Testis (tissue), 2 donors: ENCODE data around the gene FKBP8.

Experiments used
- CTCF ChIP-seq, 3 experiments: fragments of 450-650 bp in 2 of 3; fragments of 200-600 bp in 1 of 3; sonication (generic) in 1 of 3; IDR thresholded peaks; one replicate each; pipeline ENCODE4 v1.5.1; 2016 to 2019; ENCODE audit warnings: antibody characterized with exemption in 3 of 3, mild to moderate bottlenecking in 2 of 3, moderate library complexity in 1 of 3
- POLR2A ChIP-seq: fragments of 450-650 bp; IDR thresholded peaks from one replicate; pipeline ENCODE4 v1.6.1; 2017; ENCODE audit warnings: antibody characterized with exemption, mild to moderate bottlenecking, moderate library complexity

- TF ChIP-seq CTCF (IDR thresholded peaks at IDR 0.05), result no peak
- peak; percentile 11 for TF ChIP-seq POLR2A
These were observed 28.4 kb upstream of the FKBP8 start, which contains the start of gene UBA52 for GRCh38 chr19:18571564-18572344.
